B cell (primary cell): ENCODE measurements around the gene MAPK10. TPM values are rescaled to one million over a fixed set of nuclear protein-coding genes. Genes with fewer than 3 reads are reported as not detected.
"Not testable (repeated sequence)": the region's sequence is repeated elsewhere in the genome, so short reads cannot be mapped to it uniquely, and the experiment has no call there.

Experiments used
- ATAC-seq: fragments of 200-7000 bp; cut with Tn5 transposase; one replicate; pipeline ENCODE4 v1.10.0; 2021; ENCODE audit warnings: low read depth, mild to moderate bottlenecking, moderate number of reproducible peaks, moderate library complexity
- CTCF ChIA-PET: fragments of 350-600 bp; sonication (Branson Sonifier 250); formaldehyde crosslinking; loops from one replicate; lab custom pipeline; 2021; ENCODE audit warnings: antibody characterized with exemption, inconsistent platforms; lab: Charles Lee
- POLR2A ChIA-PET: fragments of 350-600 bp; sonication (Branson Sonifier 250); formaldehyde crosslinking; loops from one replicate; lab custom pipeline; 2021; ENCODE audit warnings: antibody characterized with exemption; lab: Charles Lee
- DNase-seq: peaks from one replicate; pipeline ENCODE4 v3.0.0; 2013
- H2AFZ ChIP-seq: 2 replicates; pipeline ENCODE4 v1.6.1; 2012; ENCODE audit warnings: mild to moderate bottlenecking, low read depth, low read length; ENCODE audit not compliant: insufficient read depth, poor library complexity, severe bottlenecking
- H3K27ac ChIP-seq, 2 donors: 1 replicate in 1 of 2; 2 replicates in 1 of 2; pipeline ENCODE4 v1.5.1; 2012 to 2013; ENCODE audit warnings: low read length in 2 of 2, mild to moderate bottlenecking in 2 of 2, moderate library complexity in 1 of 2
- H3K27me3 ChIP-seq, 4 experiments: fragments of 200-600 bp in 1 of 4; sonication (generic) in 1 of 4; replicated peaks in 1 of 4; 1 replicate in 2 of 4; 2 replicates in 2 of 4; pipeline versions ENCODE4 v1.6.1 to v1.7.0; 2013 to 2016; ENCODE audit warnings: low read length in 3 of 4, mild to moderate bottlenecking in 2 of 4, mixed read lengths in 1 of 4, moderate library complexity in 1 of 4; ENCODE audit not compliant: insufficient read depth in 4 of 4, control insufficient read depth in 3 of 4; ENCODE audit errors: control extremely low read depth in 1 of 4
- H3K36me3 ChIP-seq, 2 experiments: replicated peaks in 1 of 2; 1 replicate in 1 of 2; 2 replicates in 1 of 2; pipeline versions ENCODE4 v1.6.1 to v1.7.1; 2013; ENCODE audit warnings: low read length in 1 of 2; ENCODE audit not compliant: insufficient read depth in 2 of 2, control insufficient read depth in 1 of 2; ENCODE audit errors: control extremely low read depth in 1 of 2, extremely low read depth in 1 of 2
- H3K4me1 ChIP-seq, 2 donors: fragments of 200-600 bp in 1 of 2; sonication (generic) in 1 of 2; 1 replicate in 1 of 2; 2 replicates in 1 of 2; pipeline versions ENCODE4 v1.5.1 to v1.6.1; 2013 to 2017; ENCODE audit warnings: low read length in 2 of 2; ENCODE audit not compliant: control insufficient read depth in 2 of 2, insufficient read depth in 2 of 2
- H3K4me2 ChIP-seq: replicated peaks from 2 replicates; pipeline ENCODE3; 2012; ENCODE audit warnings: mild to moderate bottlenecking, low read depth, low read length; ENCODE audit not compliant: poor library complexity, severe bottlenecking
- H3K4me3 ChIP-seq, 5 experiments: fragments of 200-600 bp in 1 of 5; sonication (generic) in 1 of 5; 1 replicate in 3 of 5; 2 replicates in 2 of 5; pipeline versions ENCODE4 v1.5.1 to v1.7.0; 2011 to 2016; ENCODE audit warnings: low read length in 4 of 5, mild to moderate bottlenecking in 4 of 5, low read depth in 2 of 5, control low read depth in 1 of 5, moderate library complexity in 1 of 5; ENCODE audit not compliant: insufficient read depth in 1 of 5; ENCODE audit errors: control extremely low read depth in 1 of 5, extremely low read depth in 1 of 5
- H3K79me2 ChIP-seq: fragments of 200-600 bp; sonication (generic); one replicate; pipeline ENCODE4 v1.6.0; 2016; ENCODE audit warnings: low read length; ENCODE audit not compliant: control insufficient read depth, insufficient read depth
- H3K9ac ChIP-seq: fragments of 200-600 bp; sonication (generic); 2 replicates; pipeline ENCODE4 v1.6.1; 2017; ENCODE audit warnings: mild to moderate bottlenecking, low read length, moderate library complexity
- H3K9me3 ChIP-seq, 3 donors: one replicate each; pipeline versions ENCODE4 v1.6.1 to v1.7.1; 2013; ENCODE audit warnings: low read length in 2 of 3; ENCODE audit not compliant: control insufficient read depth in 2 of 3, insufficient read depth in 1 of 3; ENCODE audit errors: control extremely low read depth in 1 of 3
- H4K20me1 ChIP-seq: 2 replicates; pipeline ENCODE4 v1.6.0; 2012; ENCODE audit warnings: mild to moderate bottlenecking, low read length; ENCODE audit not compliant: insufficient read depth, control insufficient read depth, poor library complexity, severe bottlenecking
- H3K27ac Mint-ChIP-seq: one replicate; pipeline ENCODE4 v1.8.0; 2021; ENCODE audit warnings: mixed read lengths
- H3K27me3 Mint-ChIP-seq: one replicate; pipeline ENCODE4 v1.8.0; 2021; ENCODE audit warnings: mixed read lengths
- H3K4me1 Mint-ChIP-seq: one replicate; pipeline ENCODE4 v1.8.0; 2021; ENCODE audit warnings: mixed read lengths
- H3K4me3 Mint-ChIP-seq: one replicate; pipeline ENCODE4 v1.8.0; 2021; ENCODE audit warnings: mixed read lengths
- H3K9me3 Mint-ChIP-seq: one replicate; pipeline ENCODE4 v1.8.0; 2022; ENCODE audit warnings: mixed read lengths; ENCODE audit not compliant: insufficient read depth
- EZH2 ChIP-seq: IDR thresholded peaks from 2 replicates; pipeline ENCODE4 v1.6.1; 2012; ENCODE audit warnings: borderline replicate concordance, low read depth, mild to moderate bottlenecking, moderate library complexity, low read length; ENCODE audit not compliant: insufficient read depth, poor library complexity, severe bottlenecking
- WGBS: methylation state at CpG from one replicate; pipeline ENCODE4 v1.1.5; 2013; ENCODE audit warnings: missing lambda C conversion rate; ENCODE audit not compliant: insufficient coverage; 5-methylcytosine and 5-hydroxymethylcytosine counted together
- intact Hi-C: fragments of 100-400 bp; cut with micrococcal nuclease; formaldehyde crosslinking; loops from one replicate; pipeline ENCODE4 v1.10.0; 2022
- polyA plus RNA-seq: library from polyadenylated mRNA; depleted of rRNA; stranded (reverse); fragments of >200 nt; gene quantifications from 2 replicates; pipeline ENCODE4 v1.2.3, GENCODE V29; 2012
- total RNA-seq, 2 donors: library from RNA; stranded (reverse); fragments of 120-200 nt in 1 of 2; gene quantifications; 1 replicate in 1 of 2; 2 replicates in 1 of 2; pipeline versions ENCODE4 v1.2.3 to v1.2.4, GENCODE V29; 2013 to 2022
- TF ChIP-seq, protein P1 (sequence below): fragments of 200-600 bp; IDR thresholded peaks from one replicate; pipeline ENCODE4 v1.8.0; 2022; ENCODE audit warnings: antibody characterized with exemption, mild to moderate bottlenecking

MAPK10 gene
- total and polyA plus RNA-seq, 2 donors (not counting 1 experiment from before 2014, with no cell fraction given) = 0.03 to 3.1 TPM

GRCh38 chr4:86089053-86089452 is 270.8 kb downstream of the MAPK10 start:
- ChIA-PET POLR2A (no interaction called here), CTCF (no interaction called here)
- peaks cover 0 to under 1% (median 0%) of the 10 kb centered on the region in 3 donors for H3K9me3 ChIP-seq
- H3K36me3 ChIP-seq = no peaks in the 10 kb centered on the region
- H3K4me1 Mint-ChIP-seq = no peaks in the 10 kb centered on the region
- H2AFZ ChIP-seq = no peak overlapping the region
- H3K27me3 Mint-ChIP-seq = no peaks in the 10 kb centered on the region
- H3K27me3 ChIP-seq = no peaks in the 10 kb centered on the region
- ATAC-seq (no peak), DNase-seq (no peak)
- no CpG with 5 or more reads among the region's 1 CpG for WGBS
- H3K4me3 ChIP-seq = no peak overlapping the region
- no peaks in the 10 kb centered on the region for H3K9me3 Mint-ChIP-seq
- no peak overlapping the region for H3K4me3 Mint-ChIP-seq
- intact Hi-C loops = no loop called here
- no peak overlapping the region for H3K27ac ChIP-seq
- no peak overlapping the region for H3K27ac Mint-ChIP-seq
- TF ChIP-seq, protein P1, sequence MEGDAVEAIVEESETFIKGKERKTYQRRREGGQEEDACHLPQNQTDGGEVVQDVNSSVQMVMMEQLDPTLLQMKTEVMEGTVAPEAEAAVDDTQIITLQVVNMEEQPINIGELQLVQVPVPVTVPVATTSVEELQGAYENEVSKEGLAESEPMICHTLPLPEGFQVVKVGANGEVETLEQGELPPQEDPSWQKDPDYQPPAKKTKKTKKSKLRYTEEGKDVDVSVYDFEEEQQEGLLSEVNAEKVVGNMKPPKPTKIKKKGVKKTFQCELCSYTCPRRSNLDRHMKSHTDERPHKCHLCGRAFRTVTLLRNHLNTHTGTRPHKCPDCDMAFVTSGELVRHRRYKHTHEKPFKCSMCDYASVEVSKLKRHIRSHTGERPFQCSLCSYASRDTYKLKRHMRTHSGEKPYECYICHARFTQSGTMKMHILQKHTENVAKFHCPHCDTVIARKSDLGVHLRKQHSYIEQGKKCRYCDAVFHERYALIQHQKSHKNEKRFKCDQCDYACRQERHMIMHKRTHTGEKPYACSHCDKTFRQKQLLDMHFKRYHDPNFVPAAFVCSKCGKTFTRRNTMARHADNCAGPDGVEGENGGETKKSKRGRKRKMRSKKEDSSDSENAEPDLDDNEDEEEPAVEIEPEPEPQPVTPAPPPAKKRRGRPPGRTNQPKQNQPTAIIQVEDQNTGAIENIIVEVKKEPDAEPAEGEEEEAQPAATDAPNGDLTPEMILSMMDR = no peak
- TF ChIP-seq EZH2 = no peak
- no peaks in the 10 kb centered on the region for H3K79me2 ChIP-seq
- H3K4me1 ChIP-seq = no peaks in the 10 kb centered on the region
- no peaks in the 10 kb centered on the region for H4K20me1 ChIP-seq
- no peak overlapping the region for H3K4me2 ChIP-seq
- no peak overlapping the region for H3K9ac ChIP-seq

DNA sequence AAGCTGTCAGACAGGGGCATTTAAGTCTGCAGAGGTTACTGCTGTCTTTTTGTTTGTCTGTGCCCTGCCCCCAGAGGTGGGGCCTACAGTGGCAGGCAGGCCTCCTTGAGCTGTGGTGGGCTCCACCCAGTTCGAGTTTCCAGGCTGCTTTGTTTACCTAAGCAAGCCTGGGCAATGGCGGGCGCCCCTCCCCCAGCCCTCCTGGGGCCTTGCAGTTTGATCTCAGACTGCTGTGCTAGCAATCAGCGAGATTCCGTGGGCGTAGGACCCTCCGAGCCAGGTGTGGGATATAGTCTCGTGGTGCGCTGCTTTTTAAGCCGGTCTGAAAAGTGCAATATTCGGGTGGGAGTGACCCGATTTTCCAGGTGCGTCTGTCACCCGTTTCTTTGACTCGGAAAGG is 284.1 kb downstream of the MAPK10 start:
- H3K4me3 ChIP-seq, DNase-seq, POLR2A ChIA-PET, H3K9ac ChIP-seq, H3K27me3 Mint-ChIP-seq, intact Hi-C loops, H3K9me3 Mint-ChIP-seq, H3K79me2 ChIP-seq, H3K36me3 ChIP-seq, H3K27ac ChIP-seq, H3K27ac Mint-ChIP-seq, H3K4me1 Mint-ChIP-seq, H3K27me3 ChIP-seq, H3K4me1 ChIP-seq, H3K4me3 Mint-ChIP-seq, H3K4me2 ChIP-seq, CTCF ChIA-PET, ATAC-seq, H2AFZ ChIP-seq, H3K9me3 ChIP-seq, H4K20me1 ChIP-seq: not testable (repeated sequence)
- 89% methylated on average over 9 of the region's 15 CpGs for WGBS
